ENCODE results near the gene ACOX1.

- no peak for TF ChIP-seq CTCF (IDR thresholded peaks at IDR 0.05)
- TF ChIP-seq POLR2AphosphoS5 (IDR thresholded peaks at IDR 0.05) = no peak
- no peak for TF ChIP-seq POLR2A (IDR thresholded peaks at IDR 0.05)
Observed at GRCh38 chr17:75950421-75950820, 28.5 kb downstream of the ACOX1 start.

Measured in transverse colon (tissue), 4 donors.